PC-3 (cell line): ENCODE data around the gene DIRAS3. TPM values are rescaled to one million over a fixed set of nuclear protein-coding genes. Genes with fewer than 3 reads are reported as not detected.

ENCODE experiments used
- ATAC-seq: fragments of 200-7000 bp; cut with Tn5 transposase; 2 replicates; pipeline ENCODE4 v1.9.1; 2020; ENCODE audit warnings: mild to moderate bottlenecking, moderate library complexity
- BruUV-seq: library from RNA; stranded (reverse); fragments of 400-500 nt; replicated peaks from 2 replicates; lab custom pipeline; 2021; lab: Mats Ljungman, UMichigan
- CTCF ChIA-PET: fragments of 300-600 bp; sonication (Branson Sonifier 250); formaldehyde crosslinking; loops from one replicate; lab custom pipeline; 2022; ENCODE audit warnings: antibody characterized with exemption; lab: Charles Lee
- POLR2A ChIA-PET: fragments of 300-600 bp; sonication (Branson Sonifier 250); formaldehyde crosslinking; loops from one replicate; lab custom pipeline; 2022; ENCODE audit warnings: antibody characterized with exemption; ENCODE audit not compliant: unreplicated experiment; lab: Charles Lee
- DNase-seq: peaks from one replicate; pipeline ENCODE4 v3.0.0-alpha.2; 2015
- H2AFZ ChIP-seq: fragments of 300-600 bp; sonication (generic); 2 replicates; pipeline ENCODE4 v1.6.0; 2016; ENCODE audit warnings: antibody characterized with exemption, low read length
- H3F3A ChIP-seq: fragments of 300-600 bp; sonication (generic); one replicate; pipeline ENCODE4 v1.6.0; 2017; ENCODE audit warnings: antibody characterized with exemption, low read length, control low read depth, mild to moderate bottlenecking; ENCODE audit not compliant: unreplicated experiment
- H3K27ac ChIP-seq: fragments of 300-600 bp; sonication (generic); 2 replicates; pipeline ENCODE4 v1.5.1; 2016; ENCODE audit warnings: mild to moderate bottlenecking, low read length
- H3K27me3 ChIP-seq: fragments of 300-600 bp; sonication (generic); 2 replicates; pipeline ENCODE4 v1.6.1; 2016; ENCODE audit warnings: low read length, mixed read lengths
- H3K36me3 ChIP-seq: fragments of 300-600 bp; sonication (generic); 2 replicates; pipeline ENCODE4 v1.6.1; 2016; ENCODE audit warnings: low read depth, mixed run types, low read length, mixed read lengths
- H3K4me1 ChIP-seq: fragments of 300-600 bp; sonication (generic); 2 replicates; pipeline ENCODE4 v1.5.1; 2016; ENCODE audit warnings: low read length; ENCODE audit not compliant: insufficient read depth
- H3K4me2 ChIP-seq: fragments of 300-600 bp; sonication (generic); 2 replicates; pipeline ENCODE4 v1.6.0; 2016; ENCODE audit warnings: low read length
- H3K4me3 ChIP-seq: fragments of 300-600 bp; sonication (generic); 2 replicates; pipeline ENCODE4 v1.5.1; 2016; ENCODE audit warnings: mild to moderate bottlenecking, low read length, mixed read lengths
- H3K79me2 ChIP-seq: fragments of 300-600 bp; sonication (generic); 2 replicates; pipeline ENCODE4 v1.6.1; 2017; ENCODE audit warnings: low read length, mixed read lengths
- H3K9ac ChIP-seq: fragments of 300-600 bp; sonication (generic); 2 replicates; pipeline ENCODE4 v1.6.0; 2016; ENCODE audit warnings: mild to moderate bottlenecking, low read length
- H3K9me2 ChIP-seq: fragments of 300-600 bp; sonication (generic); replicated peaks from 2 replicates; pipeline ENCODE4 v1.6.1; 2016; ENCODE audit warnings: mixed run types, low read length, mixed read lengths
- H3K9me3 ChIP-seq: fragments of 300-600 bp; sonication (generic); 2 replicates; pipeline ENCODE4 v1.6.1; 2016; ENCODE audit warnings: low read length, mixed read lengths
- H4K20me1 ChIP-seq: fragments of 300-600 bp; sonication (generic); 2 replicates; pipeline ENCODE4 v1.6.1; 2016; ENCODE audit warnings: low read length, mixed read lengths
- EZH2 ChIP-seq: fragments of 300-600 bp; sonication (generic); IDR thresholded peaks from one replicate; pipeline ENCODE4 v1.6.1; 2017; ENCODE audit warnings: antibody characterized with exemption, mild to moderate bottlenecking, low read length; ENCODE audit not compliant: unreplicated experiment
- EZH2phosphoT487 ChIP-seq: fragments of 300-600 bp; sonication (generic); IDR thresholded peaks from 2 replicates; pipeline ENCODE4 v1.6.1; 2018; ENCODE audit warnings: mild to moderate bottlenecking, antibody characterized with exemption, low read length, borderline replicate concordance
- intact Hi-C: fragments of 100-400 bp; cut with micrococcal nuclease; formaldehyde crosslinking; loops from 2 replicates; pipeline ENCODE4 v1.9.0; 2023
- total RNA-seq: library from RNA; depleted of rRNA; stranded (reverse); fragments of >200 nt; gene quantifications from 2 replicates; pipeline ENCODE4 v1.2.3, GENCODE V29; 2014
- TF ChIP-seq, protein P1 (sequence below): fragments of 300-600 bp; sonication (generic); conservative IDR thresholded peaks from 2 replicates; pipeline ENCODE4 v1.5.1; 2017; ENCODE audit warnings: antibody characterized with exemption, low read depth, mild to moderate bottlenecking, low read length

Gene DIRAS3
- total RNA-seq, 1 experiment from 2014 or later: not detected

DNA sequence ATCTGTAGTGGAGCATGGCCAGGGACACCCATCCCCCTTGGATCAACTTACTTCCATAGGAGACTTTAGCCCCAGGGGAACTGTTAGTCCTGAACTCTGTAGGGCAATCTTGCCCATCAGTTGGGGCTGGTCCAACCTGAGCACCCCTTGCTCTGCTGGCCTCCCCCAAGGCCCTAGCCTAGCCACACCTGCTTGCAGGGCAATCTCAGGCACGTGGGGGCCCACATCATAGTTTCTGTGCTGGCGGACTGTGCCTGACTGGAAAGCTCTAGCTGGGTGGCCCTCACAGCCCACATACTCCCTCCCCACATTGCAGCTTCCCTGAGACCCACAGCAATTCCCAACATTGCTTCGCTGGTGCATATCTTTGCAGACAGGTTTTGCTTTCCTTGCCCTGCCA is 6.6 kb upstream of the DIRAS3 start:
- Histone ChIP-seq H3K79me2 (no peaks in the 10 kb centered on the region), H3K27me3 (no peaks in the 10 kb centered on the region), H3K4me2 (no peak overlapping the region), H3K9me2 (no peaks in the 10 kb centered on the region), H3K4me1 (no peaks in the 10 kb centered on the region), H2AFZ (no peak overlapping the region), H3K36me3 (no peaks in the 10 kb centered on the region), H3K27ac (no peak overlapping the region), H3F3A (no peaks in the 10 kb centered on the region), H3K9me3 (no peaks in the 10 kb centered on the region), H3K9ac (no peak overlapping the region), H3K4me3 (no peak overlapping the region), H4K20me1 (no peaks in the 10 kb centered on the region)
- TF ChIP-seq, protein P1, sequence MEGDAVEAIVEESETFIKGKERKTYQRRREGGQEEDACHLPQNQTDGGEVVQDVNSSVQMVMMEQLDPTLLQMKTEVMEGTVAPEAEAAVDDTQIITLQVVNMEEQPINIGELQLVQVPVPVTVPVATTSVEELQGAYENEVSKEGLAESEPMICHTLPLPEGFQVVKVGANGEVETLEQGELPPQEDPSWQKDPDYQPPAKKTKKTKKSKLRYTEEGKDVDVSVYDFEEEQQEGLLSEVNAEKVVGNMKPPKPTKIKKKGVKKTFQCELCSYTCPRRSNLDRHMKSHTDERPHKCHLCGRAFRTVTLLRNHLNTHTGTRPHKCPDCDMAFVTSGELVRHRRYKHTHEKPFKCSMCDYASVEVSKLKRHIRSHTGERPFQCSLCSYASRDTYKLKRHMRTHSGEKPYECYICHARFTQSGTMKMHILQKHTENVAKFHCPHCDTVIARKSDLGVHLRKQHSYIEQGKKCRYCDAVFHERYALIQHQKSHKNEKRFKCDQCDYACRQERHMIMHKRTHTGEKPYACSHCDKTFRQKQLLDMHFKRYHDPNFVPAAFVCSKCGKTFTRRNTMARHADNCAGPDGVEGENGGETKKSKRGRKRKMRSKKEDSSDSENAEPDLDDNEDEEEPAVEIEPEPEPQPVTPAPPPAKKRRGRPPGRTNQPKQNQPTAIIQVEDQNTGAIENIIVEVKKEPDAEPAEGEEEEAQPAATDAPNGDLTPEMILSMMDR: no peak
- TF ChIP-seq EZH2: no peak
- TF ChIP-seq EZH2phosphoT487: no peak
- ChIA-PET CTCF (no interaction called here), POLR2A (no interaction called here)
- intact Hi-C loops: no loop called here
- BruUV-seq: no TSS peak
- ATAC-seq (no peak), DNase-seq (no peak)

DNA sequence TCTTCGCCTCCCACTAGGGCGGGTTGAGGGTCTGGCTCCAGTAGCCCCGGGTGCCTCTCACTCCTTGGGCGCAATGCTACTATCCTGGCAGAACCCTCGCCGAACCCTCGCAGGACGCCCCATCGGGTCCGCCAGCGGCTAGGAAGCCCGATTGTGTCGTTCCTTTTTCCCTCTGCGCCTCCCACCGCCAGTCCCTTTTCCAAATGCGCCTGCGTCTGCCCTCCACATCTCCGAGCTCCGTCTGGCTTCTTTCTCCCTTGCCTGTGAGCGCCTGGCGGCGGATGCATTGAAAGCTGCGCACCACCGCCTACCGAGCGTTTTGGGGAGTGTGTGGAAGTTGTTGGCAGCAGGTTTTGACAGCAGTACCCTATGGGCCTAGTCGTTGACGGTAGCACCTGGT is 1.0 kb upstream of the DIRAS3 start:
- intact Hi-C loops: no loop called here
- H3F3A ChIP-seq: no peaks in the 10 kb centered on the region
- H4K20me1 ChIP-seq: no peaks in the 10 kb centered on the region
- CTCF ChIA-PET: no interaction called here
- no peak for ATAC-seq
- BruUV-seq: no TSS peak
- H2AFZ ChIP-seq: no peak overlapping the region
- no peak overlapping the region for H3K4me2 ChIP-seq
- POLR2A ChIA-PET: no interaction called here
- H3K27ac ChIP-seq: no peak overlapping the region
- no peak for DNase-seq
- H3K36me3 ChIP-seq: no peaks in the 10 kb centered on the region
- H3K9me3 ChIP-seq: no peaks in the 10 kb centered on the region
- H3K4me1 ChIP-seq: no peaks in the 10 kb centered on the region
- H3K27me3 ChIP-seq: peaks cover 6% of the 10 kb centered on the region
- H3K79me2 ChIP-seq: no peaks in the 10 kb centered on the region
- no peaks in the 10 kb centered on the region for H3K9me2 ChIP-seq
- H3K9ac ChIP-seq: no peak overlapping the region
- no peak overlapping the region for H3K4me3 ChIP-seq
- TF ChIP-seq EZH2phosphoT487: no peak
- TF ChIP-seq EZH2: no peak
- TF ChIP-seq, protein P1: no peak

DNA sequence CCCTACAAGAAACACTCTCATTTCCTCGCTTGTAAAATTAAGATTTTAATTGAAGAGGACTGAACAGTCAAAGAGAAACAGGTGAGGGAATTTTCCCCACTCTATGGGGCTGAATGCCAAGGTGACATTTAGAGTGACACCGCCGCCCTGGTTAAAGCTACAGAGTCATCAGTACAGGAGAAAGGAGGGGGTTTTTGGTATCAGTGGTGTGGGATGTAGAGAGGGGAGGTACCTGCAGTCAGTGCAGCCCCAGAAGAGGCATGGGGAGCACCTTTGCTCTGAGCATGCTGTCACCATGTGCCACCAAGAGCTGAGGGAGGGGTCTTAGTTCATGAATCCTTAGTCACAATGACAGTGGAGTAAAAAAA is 2.8 kb downstream of the DIRAS3 start:
- no peak for TF ChIP-seq EZH2
- TF ChIP-seq, protein P1: no peak
- TF ChIP-seq EZH2phosphoT487: no peak
- ATAC-seq (no peak), DNase-seq (no peak)
- Histone ChIP-seq H3K36me3 (no peaks in the 10 kb centered on the region), H3K79me2 (no peaks in the 10 kb centered on the region), H3K9me3 (no peaks in the 10 kb centered on the region), H2AFZ (no peak overlapping the region), H3K4me3 (no peak overlapping the region), H3K4me2 (no peak overlapping the region), H3K9ac (no peak overlapping the region), H3K27ac (no peak overlapping the region), H3F3A (no peaks in the 10 kb centered on the region), H3K9me2 (no peaks in the 10 kb centered on the region), H4K20me1 (no peaks in the 10 kb centered on the region), H3K4me1 (no peaks in the 10 kb centered on the region), H3K27me3 (peaks cover 6% of the 10 kb centered on the region)
- intact Hi-C loops: no loop called here
- POLR2A ChIA-PET: no interaction called here
- CTCF ChIA-PET: no interaction called here
- BruUV-seq: no TSS peak
